OCI-LY1 (cell line): Measurements from ENCODE around the gene BBOF1.

Experiments
- EZH2 ChIP-seq: fragments of 200-600 bp; sonication (generic), shearing (Covaris generic); IDR thresholded peaks from 2 replicates; pipeline ENCODE4 v1.8.0; 2017; ENCODE audit warnings: borderline replicate concordance, mixed run types, mild to moderate bottlenecking, antibody characterized with exemption, low read length, moderate library complexity, mixed read lengths
- TF ChIP-seq, protein P1 (sequence below): fragments of 200-600 bp; sonication (generic), shearing (Covaris generic); IDR thresholded peaks from 2 replicates; pipeline ENCODE4 v1.5.1; 2017; ENCODE audit warnings: mild to moderate bottlenecking, antibody characterized with exemption, low read length, moderate library complexity, mixed read lengths

- TF ChIP-seq, protein P1, sequence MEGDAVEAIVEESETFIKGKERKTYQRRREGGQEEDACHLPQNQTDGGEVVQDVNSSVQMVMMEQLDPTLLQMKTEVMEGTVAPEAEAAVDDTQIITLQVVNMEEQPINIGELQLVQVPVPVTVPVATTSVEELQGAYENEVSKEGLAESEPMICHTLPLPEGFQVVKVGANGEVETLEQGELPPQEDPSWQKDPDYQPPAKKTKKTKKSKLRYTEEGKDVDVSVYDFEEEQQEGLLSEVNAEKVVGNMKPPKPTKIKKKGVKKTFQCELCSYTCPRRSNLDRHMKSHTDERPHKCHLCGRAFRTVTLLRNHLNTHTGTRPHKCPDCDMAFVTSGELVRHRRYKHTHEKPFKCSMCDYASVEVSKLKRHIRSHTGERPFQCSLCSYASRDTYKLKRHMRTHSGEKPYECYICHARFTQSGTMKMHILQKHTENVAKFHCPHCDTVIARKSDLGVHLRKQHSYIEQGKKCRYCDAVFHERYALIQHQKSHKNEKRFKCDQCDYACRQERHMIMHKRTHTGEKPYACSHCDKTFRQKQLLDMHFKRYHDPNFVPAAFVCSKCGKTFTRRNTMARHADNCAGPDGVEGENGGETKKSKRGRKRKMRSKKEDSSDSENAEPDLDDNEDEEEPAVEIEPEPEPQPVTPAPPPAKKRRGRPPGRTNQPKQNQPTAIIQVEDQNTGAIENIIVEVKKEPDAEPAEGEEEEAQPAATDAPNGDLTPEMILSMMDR, result no peak; the same call in 1 of the 2 replicates
- no peak for TF ChIP-seq EZH2
Observed at GRCh38 chr14:74048281-74048680, 29.1 kb downstream of the BBOF1 start.
